GM19193 (cell line): ENCODE results near the gene DNAH1.

Source experiments
- POLR2A ChIP-seq: IDR thresholded peaks from 4 replicates; pipeline ENCODE4 v1.6.1; 2011; ENCODE audit not compliant: insufficient read depth, insufficient read length; ENCODE audit errors: extremely low read depth

Gene DNAH1

GRCh38 chr3:52315977-52316764, at the start of gene DNAH1:
TSS of gene DNAH1 (plus strand) at chr3:52316319. CDS start at chr3:52322443, 6,124 bp downstream.
- TF ChIP-seq POLR2A = no peak

GRCh38 chr3:52268036-52268435, 48.1 kb upstream of the DNAH1 start:
- TF ChIP-seq POLR2A = no peak

- TF ChIP-seq POLR2A = no peak
These were observed 46.3 kb upstream of the DNAH1 start for GRCh38 chr3:52269776-52270175.

- TF ChIP-seq POLR2A = no peak
These were observed 45.8 kb upstream of the DNAH1 start for GRCh38 chr3:52270252-52270754.

GRCh38 chr3:52272831-52273230, 43.3 kb upstream of the DNAH1 start:
- TF ChIP-seq POLR2A = no peak

- TF ChIP-seq POLR2A = peak; percentile 75
These were observed 38.8 kb upstream of the DNAH1 start for GRCh38 chr3:52277071-52277964.

- no peak for TF ChIP-seq POLR2A
These were observed 38.1 kb upstream of the DNAH1 start for GRCh38 chr3:52277972-52278509.

GRCh38 chr3:52278510-52279069, 37.5 kb upstream of the DNAH1 start, which contains the start of gene WDR82:
TSS of gene WDR82 (minus strand) at chr3:52278649. CDS start at chr3:52278361, 288 bp downstream.
- TF ChIP-seq POLR2A = peak; percentile 98

GRCh38 chr3:52279596-52279995, 36.5 kb upstream of the DNAH1 start:
- no peak for TF ChIP-seq POLR2A

GRCh38 chr3:52280050-52280461, 36.1 kb upstream of the DNAH1 start:
- no peak for TF ChIP-seq POLR2A

- no peak for TF ChIP-seq POLR2A
These were observed 33.9 kb upstream of the DNAH1 start for GRCh38 chr3:52281981-52282801.

GRCh38 chr3:52283306-52283705, 32.8 kb upstream of the DNAH1 start:
- TF ChIP-seq POLR2A = no peak

GRCh38 chr3:52286777-52287110, 29.4 kb upstream of the DNAH1 start:
- TF ChIP-seq POLR2A = no peak

- no peak for TF ChIP-seq POLR2A
These were observed 27.4 kb upstream of the DNAH1 start for GRCh38 chr3:52288674-52289073.

GRCh38 chr3:52289338-52289746, 26.8 kb upstream of the DNAH1 start:
- no peak for TF ChIP-seq POLR2A
